ENCODE results near the gene CFAP251.

DNA sequence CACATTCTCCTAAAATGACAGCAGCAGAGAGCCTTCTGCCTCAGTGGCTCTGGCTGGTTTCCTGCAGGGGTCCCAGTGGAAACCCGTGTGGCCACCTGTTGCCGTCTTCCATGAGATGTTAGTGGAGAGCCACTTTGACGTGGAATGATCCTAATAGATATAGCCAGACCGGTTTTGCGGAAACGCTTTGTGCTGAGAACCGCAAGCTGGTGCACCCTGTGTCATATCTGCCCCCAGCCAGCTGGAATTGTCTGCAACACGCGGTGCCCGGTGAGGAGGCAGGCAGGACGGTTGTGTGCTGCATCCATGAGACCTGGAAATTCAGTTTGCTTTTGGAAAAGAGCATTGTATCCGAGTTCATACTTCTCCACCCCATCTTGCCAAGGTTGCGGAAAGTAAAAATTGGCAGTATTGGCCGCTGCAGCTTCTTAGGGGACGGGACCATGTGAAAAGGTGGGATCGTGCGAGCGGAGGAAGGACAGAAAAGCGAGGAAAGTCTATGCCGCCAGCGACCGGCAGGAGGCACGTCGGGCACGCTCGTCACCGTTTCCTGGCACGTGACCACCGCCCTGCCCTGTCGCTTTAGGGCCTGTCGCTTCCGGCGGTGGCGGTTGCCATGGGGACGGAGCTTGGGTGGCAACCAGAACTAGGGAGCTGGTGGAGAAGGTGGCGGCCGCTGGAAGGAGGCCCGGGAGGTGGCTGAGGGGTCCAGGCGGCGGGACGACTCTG, at the start of gene CFAP251:
- TF ChIP-seq POLR2A (IDR thresholded peaks at IDR 0.05; ENCODE audit: low read depth, low read length) (no peak; the same call in 1 of the 2 replicates), POLR2AphosphoS5 (IDR thresholded peaks at IDR 0.05; ENCODE audit: low read depth, low read length) (peak; percentile 25; the same call in 1 of the 2 replicates)
